HK-2 (cell line): ENCODE results near the gene GPR42.

Source experiments
- DNase-seq: peaks from one replicate; pipeline ENCODE4 v3.0.0-alpha.2; 2018; ENCODE audit not compliant: unreplicated experiment

GPR42 gene

DNA sequence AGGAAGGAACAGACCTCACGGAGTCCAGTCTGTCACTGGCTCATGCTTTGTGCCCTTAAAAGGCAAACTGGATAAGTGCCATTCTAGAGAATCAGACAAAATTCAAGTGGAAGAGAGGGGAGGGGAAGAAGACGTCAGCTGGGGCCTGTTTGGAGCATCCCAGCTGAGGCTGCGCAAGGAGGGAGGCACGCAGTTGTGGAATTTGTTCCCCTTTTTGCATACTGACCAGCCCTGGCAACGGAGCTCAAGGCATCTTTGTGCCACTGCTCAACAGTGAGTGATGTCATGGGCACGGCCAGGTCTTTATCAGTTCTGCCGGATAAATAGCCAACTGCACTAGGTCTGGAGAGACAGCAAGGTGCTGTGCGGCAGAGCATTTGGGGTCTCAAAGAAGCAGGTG, at the start of gene GPR42:
Gene GPR42, plus strand, starts transcription at position 347 of the 400 bp plus-strand sequence. CDS start 292 bp downstream, outside the sequence.
- no peak for DNase-seq

- no peak for DNase-seq
Measured at GRCh38 chr19:35321291-35321690, 49.6 kb upstream of the GPR42 start.

DNA sequence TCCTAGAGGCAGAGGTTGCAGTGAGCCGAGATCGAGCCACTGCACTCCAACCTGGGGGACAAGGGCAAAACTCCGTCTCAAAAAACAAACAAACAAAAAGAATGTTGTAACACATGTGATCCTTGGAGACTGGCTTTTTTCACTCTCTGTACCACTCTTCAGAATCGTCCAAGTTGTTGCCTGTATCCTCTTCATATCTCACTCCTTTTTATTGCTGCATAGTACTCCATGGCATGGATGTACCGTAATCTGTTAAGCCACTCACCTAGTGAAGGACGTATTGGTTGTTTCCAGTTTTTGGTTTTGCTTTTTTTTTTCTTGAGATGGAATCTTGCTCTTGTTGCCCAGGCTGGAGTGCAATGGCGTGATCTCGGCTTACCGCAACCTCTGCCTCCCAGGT, 48.9 kb upstream of the GPR42 start:
- DNase-seq, result no peak

- no peak for DNase-seq
Measured at GRCh38 chr19:35327642-35328041, 43.2 kb upstream of the GPR42 start.

DNA sequence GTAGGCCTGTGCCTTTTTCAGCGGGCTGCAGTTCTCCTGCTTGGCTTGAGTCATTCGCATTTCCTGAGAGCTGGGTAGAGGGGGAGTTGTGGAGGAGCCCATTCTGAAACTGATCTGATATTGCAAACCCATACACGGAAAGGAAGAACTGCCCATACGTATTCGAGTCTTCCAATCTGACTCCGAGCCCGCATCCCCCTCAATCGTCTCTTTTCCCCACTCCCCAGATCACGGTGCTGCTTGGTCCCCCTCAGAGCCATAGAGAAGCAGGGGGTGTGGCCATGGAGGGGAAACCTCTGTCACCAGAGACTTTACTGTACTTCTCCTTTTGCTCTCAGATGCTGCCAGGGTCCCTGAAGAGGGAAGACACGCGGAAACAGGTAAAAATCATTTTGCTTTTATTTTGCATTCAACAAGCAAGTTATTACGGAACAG, 42.0 kb upstream of the GPR42 start, which contains the start of gene CD22:
Gene CD22, plus strand, starts transcription at position 337 of the 435 bp plus-strand sequence. CDS start 2,854 bp downstream, outside the sequence.
- DNase-seq, result no peak

- DNase-seq, result no peak
Measured at GRCh38 chr19:35329323-35329722, 41.5 kb upstream of the GPR42 start.

DNA sequence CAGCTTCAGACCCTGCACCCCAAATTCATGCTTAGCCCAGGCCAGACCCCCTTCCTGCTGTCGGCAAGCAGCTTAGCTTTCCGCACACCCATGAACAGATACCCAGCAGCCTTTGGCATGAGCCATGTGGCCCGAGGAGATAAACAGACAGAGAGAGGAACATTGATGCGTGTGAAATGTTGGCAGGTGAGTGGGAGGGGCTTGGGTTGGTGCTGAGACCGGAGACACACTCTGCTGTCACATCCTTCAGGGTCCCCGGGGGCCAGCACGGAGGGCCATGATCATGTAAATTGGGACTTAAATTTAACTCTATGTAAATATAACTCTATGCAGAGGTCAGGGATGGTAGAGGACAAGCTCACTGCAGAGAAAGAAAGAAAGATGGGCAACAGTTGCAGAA, 40.4 kb upstream of the GPR42 start:
- DNase-seq, result no peak

DNA sequence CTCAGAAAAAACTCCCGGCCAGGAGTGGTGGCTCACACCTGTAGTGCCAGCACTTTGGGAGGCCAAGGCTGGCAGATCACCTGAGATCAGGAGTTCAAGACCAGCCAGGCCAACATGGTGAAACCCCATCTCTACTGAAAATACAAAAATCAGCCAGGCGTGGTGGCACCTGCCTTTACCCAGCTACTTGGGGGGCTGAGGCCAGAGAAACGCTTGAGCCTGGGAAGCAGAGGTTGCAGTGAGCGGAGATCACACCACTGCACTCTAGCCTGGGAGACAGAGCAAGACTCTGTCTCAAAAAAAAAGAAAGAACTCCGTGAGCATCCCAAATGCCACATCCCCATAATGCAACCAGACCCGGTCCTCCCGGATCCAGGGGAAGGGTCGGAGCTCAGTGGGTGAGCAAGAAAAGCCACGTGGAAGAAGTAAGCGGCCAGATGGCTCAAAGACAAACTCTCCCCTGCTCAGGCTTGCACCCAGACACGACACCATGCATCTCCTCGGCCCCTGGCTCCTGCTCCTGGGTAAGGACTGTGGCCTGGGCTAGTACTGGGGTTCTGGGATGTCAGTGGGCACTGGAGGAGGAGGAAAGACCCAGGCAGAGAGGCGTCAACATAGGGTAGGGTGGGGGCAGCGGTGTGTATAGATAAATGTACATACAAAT, 39.2 kb upstream of the GPR42 start:
- no peak for DNase-seq

- DNase-seq, result no peak
Measured at GRCh38 chr19:35332817-35333216, 38.1 kb upstream of the GPR42 start.

DNA sequence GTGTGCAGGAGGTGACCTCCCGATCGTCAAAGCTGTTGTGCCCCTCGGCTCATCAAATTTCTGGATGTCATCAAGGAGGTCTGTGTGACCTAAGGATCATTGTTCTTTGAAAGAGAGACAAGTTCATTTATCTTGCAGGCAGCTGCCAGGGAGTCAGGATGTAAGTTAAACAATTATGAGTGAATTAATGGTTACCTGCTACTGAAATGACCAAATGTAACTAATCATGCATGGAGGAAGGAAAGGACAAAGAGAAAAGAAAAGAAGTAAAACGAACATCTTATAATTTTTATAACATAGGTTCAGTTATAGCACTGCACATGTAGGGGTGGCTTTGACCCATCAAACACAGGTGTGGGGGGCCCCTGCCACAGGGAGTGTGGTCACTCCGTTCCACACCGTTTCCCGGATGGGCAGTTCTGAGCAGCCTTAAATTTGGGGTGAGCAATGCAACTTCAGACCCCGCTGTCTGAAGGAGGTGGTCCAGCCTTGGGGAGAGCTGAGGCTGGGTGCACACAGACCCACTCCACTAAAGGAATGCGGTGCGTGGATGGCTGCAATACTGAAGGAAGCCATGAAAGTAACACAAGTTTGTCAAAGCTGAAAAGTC, 36.6 kb upstream of the GPR42 start:
- DNase-seq, result no peak

DNA sequence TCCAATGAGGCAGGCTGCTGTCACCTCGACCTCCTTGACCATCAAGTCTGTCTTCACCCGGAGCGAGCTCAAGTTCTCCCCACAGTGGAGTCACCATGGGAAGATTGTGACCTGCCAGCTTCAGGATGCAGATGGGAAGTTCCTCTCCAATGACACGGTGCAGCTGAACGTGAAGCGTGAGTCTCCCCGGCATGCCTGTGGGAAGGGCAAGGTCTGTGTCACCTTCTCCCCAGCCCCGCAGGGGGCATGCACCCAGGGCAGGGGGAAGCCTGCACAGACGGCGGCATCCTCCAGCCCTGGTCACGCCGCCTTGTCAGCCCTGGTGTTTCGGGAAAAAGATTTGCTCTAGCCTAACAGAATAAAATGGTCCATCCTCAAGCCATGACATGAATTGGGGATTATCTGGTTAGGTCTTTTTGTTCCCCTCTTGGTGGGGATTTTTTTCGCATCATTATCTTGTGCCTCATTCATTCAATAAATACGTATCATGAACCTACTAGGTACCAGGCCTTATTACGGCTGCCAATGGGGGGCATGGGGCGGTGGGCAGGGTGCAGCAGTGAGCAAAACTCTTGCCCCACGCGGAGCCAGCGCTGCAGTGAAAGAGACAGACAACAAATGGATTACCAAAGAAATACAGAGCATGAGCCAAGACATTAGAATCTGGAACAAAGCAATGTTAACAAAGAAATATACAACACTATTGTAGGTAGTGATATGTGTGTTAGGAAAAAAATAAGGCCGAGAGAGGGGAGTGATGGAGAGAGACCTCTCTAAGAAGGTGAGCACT, 34.5 kb upstream of the GPR42 start:
- DNase-seq, result no peak

GRCh38 chr19:35337097-35337983, 33.5 kb upstream of the GPR42 start:
- no peak for DNase-seq

DNA sequence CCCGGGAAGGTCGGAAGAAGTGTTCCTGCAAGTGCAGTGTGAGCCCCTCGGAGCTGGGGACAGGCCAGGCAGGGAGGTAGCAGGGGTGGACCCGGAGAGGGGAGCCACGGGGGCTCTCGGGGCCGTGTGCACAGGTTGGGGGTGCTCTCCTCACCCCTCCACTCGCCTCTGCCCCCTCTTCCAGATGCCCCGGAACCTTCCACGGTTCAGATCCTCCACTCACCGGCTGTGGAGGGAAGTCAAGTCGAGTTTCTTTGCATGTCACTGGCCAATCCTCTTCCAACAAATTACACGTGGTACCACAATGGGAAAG, 32.9 kb upstream of the GPR42 start:
- DNase-seq, result no peak

- DNase-seq, result no peak
Measured at GRCh38 chr19:35340431-35340830, 30.4 kb upstream of the GPR42 start.

- DNase-seq, result no peak
Measured at GRCh38 chr19:35341006-35341405, 29.9 kb upstream of the GPR42 start.

DNA sequence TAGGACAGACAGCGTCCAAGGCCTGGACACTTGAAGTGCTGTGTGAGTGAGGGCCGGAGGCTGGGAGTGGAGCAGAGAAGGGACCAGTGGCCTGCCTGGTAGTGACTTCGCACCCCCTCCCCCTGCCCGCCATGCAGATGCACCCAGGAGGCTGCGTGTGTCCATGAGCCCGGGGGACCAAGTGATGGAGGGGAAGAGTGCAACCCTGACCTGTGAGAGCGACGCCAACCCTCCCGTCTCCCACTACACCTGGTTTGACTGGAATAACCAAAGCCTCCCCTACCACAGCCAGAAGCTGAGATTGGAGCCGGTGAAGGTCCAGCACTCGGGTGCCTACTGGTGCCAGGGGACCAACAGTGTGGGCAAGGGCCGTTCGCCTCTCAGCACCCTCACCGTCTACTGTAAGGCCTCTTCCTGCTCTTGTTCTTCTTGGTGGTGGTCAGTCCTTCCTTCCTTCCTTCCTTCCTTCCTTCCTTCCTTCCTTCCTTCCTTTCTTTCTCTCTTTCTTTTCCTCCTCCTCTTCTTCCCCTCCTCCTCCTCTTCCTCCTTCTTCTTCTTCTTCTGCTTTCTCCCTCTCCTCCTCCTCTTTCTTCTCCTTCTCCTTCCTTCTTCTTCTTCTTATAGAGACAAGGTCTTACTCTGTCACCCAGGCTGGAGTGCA, 29.2 kb upstream of the GPR42 start:
- DNase-seq, result no peak

DNA sequence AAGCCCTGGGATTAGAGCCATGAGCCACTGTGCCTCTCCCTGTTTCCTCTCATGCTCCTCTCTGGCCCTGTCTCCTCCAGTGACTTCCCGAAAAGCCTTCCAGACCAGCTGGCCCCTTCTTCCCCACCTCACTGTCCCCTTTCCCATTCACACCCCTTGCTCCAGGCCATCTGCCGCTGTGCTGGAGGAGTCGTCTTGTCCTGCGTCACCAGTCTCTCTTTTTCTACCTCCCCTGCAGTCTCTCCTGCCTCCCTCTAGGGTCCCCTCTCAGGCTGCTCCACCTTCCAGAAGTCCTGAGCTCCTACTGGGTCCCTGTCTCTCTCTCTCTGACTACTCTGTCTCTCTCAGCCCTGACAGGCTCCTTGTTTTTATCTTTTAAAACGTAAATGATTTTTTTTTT, 28.4 kb upstream of the GPR42 start:
- DNase-seq, result no peak

GRCh38 chr19:35344511-35345031, 26.3 kb upstream of the GPR42 start:
- no peak for DNase-seq

GRCh38 chr19:35345671-35346111, 25.2 kb upstream of the GPR42 start:
- DNase-seq, result no peak

DNA sequence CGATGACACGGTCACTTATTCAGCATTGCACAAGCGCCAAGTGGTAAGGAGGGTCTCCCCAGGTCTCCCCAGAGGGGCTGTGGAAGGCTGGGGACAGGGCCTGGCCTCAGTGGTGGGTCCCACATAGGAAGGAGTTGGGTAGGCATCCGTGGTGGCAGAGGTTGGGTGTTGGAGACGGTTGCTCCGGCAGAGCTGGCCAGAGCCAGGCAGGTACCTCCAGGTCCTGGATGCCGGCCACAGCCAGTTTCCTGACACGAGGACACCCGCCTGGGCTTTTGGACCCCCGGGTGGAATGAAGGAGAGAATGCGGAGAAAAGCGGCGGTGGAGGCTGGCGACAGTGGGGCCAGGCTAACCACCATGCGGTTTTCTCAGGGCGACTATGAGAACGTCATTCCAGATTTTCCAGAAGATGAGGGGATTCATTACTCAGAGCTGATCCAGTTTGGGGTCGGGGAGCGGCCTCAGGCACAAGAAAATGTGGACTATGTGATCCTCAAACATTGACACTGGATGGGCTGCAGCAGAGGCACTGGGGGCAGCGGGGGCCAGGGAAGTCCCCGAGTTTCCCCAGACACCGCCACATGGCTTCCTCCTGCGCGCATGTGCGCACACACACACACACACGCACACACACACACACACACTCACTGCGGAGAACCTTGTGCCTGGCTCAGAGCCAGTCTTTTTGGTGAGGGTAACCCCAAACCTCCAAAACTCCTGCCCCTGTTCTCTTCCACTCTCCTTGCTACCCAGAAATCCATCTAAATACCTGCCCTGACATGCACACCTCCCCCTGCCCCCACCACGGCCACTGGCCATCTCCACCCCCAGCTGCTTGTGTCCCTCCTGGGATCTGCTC, 24.4 kb upstream of the GPR42 start:
- no peak for DNase-seq
